Transverse colon (tissue), 4 donors: Measurements from ENCODE around the gene HDAC4. TPM values are rescaled to one million over a fixed set of nuclear protein-coding genes. Genes with fewer than 3 reads are reported as not detected.
A peak's percentile ranks its signal among the peaks of the same experiment; 100 is the strongest.

Experiments
- DNase-seq: peaks from one replicate; pipeline ENCODE4 v3.0.0-alpha.2; 2019
- H3K27ac ChIP-seq, 4 donors: fragments of 200-600 bp; sonication (generic); 2 replicates each; pipeline ENCODE4 v1.5.1; 2016 to 2018; ENCODE audit warnings: inconsistent platforms in 4 of 4
- H3K27me3 ChIP-seq: fragments of 200-600 bp; sonication (generic); 2 replicates; pipeline ENCODE4 v1.5.1; 2017; ENCODE audit warnings: inconsistent platforms
- H3K36me3 ChIP-seq, 4 donors: fragments of 200-600 bp; sonication (generic); 2 replicates each; pipeline ENCODE4 v1.5.1; 2017 to 2019; ENCODE audit warnings: inconsistent platforms in 4 of 4
- H3K4me1 ChIP-seq, 4 donors: fragments of 200-600 bp; sonication (generic); 2 replicates each; pipeline ENCODE4 v1.5.1; 2017 to 2020; ENCODE audit warnings: inconsistent platforms in 4 of 4
- H3K4me3 ChIP-seq, 4 donors: fragments of 200-600 bp; sonication (generic); 1 replicate in 1 of 4; 2 replicates in 3 of 4; pipeline versions ENCODE4 v1.5.1 to v1.6.1; 2017 to 2019; ENCODE audit warnings: inconsistent platforms in 4 of 4
- H3K9me3 ChIP-seq, 2 donors: fragments of 200-600 bp; sonication (generic); 2 replicates each; pipeline ENCODE4 v1.5.1; 2017 to 2019; ENCODE audit warnings: inconsistent platforms in 2 of 2
- CTCF ChIP-seq, 5 experiments: fragments of 200-600 bp in 3 of 5; fragments of 450-650 bp in 2 of 5; sonication (generic) in 3 of 5; IDR thresholded peaks; 1 replicate in 2 of 5; 2 replicates in 3 of 5; pipeline ENCODE4 v1.5.1; 2016 to 2017; ENCODE audit warnings: antibody characterized with exemption in 5 of 5, inconsistent platforms in 3 of 5, mild to moderate bottlenecking in 2 of 5, moderate library complexity in 1 of 5
- EP300 ChIP-seq: sonication (generic); formaldehyde crosslinking; IDR thresholded peaks from one replicate; pipeline ENCODE4 v1.6.1; 2017; ENCODE audit warnings: antibody characterized with exemption, low read depth
- POLR2A ChIP-seq: fragments of 450-650 bp; IDR thresholded peaks from one replicate; pipeline ENCODE4 v1.6.1; 2016; ENCODE audit warnings: antibody characterized with exemption, mild to moderate bottlenecking, moderate library complexity
- POLR2AphosphoS5 ChIP-seq, 3 donors: sonication (generic); formaldehyde crosslinking; IDR thresholded peaks; one replicate each; pipeline ENCODE4 v1.6.1; 2016; ENCODE audit warnings: antibody characterized with exemption in 3 of 3
- WGBS, 2 donors: methylation state at CpG; one replicate each; pipeline ENCODE4 v1.1.5; 2018; ENCODE audit warnings: low coverage in 1 of 2; 5-methylcytosine and 5-hydroxymethylcytosine counted together
- in situ Hi-C, 4 donors: fragments of 200-750 bp; cut with MboI; loops; one replicate each; pipeline versions ENCODE4 v1.15.0 to v1.15.1; 2017; ENCODE audit warnings: low sequenced_read_pairs in 3 of 4, low pct_ligation_motif_present in 1 of 4, low pct_unique_long_range_greater_than_20kb in 1 of 4
- intact Hi-C: fragments of 100-400 bp; cut with DNase I; formaldehyde crosslinking; loops from one replicate; pipeline ENCODE4 v1.15.1; 2023; ENCODE audit warnings: low total_unique reads
- total RNA-seq, 4 donors: library from RNA; depleted of rRNA; stranded (reverse); fragments of >200 nt; gene quantifications; one replicate each; pipeline ENCODE4 v1.1.0, GENCODE V29; 2016

HDAC4 gene
- total RNA-seq, 4 donors from 2014 or later: 33.9 to 192 (median 112) TPM

DNA sequence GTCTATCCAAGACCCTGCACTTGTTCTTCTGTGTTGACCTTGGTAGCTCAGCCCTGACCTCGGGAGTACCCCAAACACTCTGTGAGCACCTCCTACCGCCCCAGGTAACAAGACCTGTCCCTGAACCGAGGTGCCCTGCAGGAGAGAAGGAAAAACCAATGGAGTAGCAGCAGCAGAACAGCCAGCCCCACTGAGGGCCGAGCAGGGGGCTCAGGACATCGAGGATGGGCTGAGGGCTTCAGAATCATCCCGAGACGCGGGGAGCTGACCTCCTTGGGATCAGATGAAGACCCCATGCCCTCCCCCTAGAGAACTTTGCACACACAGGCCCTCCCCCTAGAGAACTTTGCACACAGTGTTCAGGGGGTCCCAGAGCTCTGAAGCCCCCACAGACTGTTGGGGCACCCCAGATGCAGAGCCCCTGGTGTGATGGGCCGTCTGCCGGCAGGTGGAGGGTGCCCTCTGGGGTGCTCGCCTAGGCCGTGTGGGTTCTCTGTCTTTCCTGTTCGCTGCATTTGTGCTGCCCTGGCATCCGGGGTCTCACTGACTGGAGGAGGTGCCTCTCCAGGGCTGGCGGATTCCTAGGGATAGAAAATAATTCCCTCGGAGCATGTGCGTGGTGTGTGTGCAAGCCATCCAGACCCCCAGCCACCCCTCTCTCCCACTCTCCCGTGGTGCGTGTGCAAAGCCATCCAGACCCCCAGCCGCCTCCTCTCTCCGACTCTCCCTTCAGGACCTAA lies 363.8 kb downstream of the HDAC4 start:
- Histone ChIP-seq H3K4me1 (peaks cover 0 to 4% (median 0%) of the 10 kb centered on the region in 4 donors), H3K4me3 (no peak overlapping the region), H3K9me3 (no peaks in the 10 kb centered on the region), H3K27me3 (peaks cover 22% of the 10 kb centered on the region), H3K27ac (no peak overlapping the region), H3K36me3 (no peaks in the 10 kb centered on the region)
- TF ChIP-seq EP300 (no peak), POLR2A (no peak), POLR2AphosphoS5 (IDR thresholded peaks at IDR 0.05) (no peak), CTCF (IDR thresholded peaks at IDR 0.05) (no peak)
- WGBS, 2 donors: 89 to 100% methylated on average over 1 to 21 of the region's 21 CpGs
- DNase-seq: no peak
- in situ Hi-C loops: loop anchor here in 2 of 4 donors (10.0 to 25.0 kb wide), 2 partner anchors 848 to 950 kb away; no protein-coding TSS in a partner anchor
- intact Hi-C loops: loop anchor here (10.0 kb wide), 1 partner anchor 1108 kb away; the partner anchor contains the start of gene OTOS

- Histone ChIP-seq H3K4me1 (peaks cover 0 to 4% (median 0%) of the 10 kb centered on the region in 4 donors), H3K9me3 (no peaks in the 10 kb centered on the region), H3K4me3 (no peak overlapping the region), H3K27me3 (peaks cover 26% of the 10 kb centered on the region), H3K36me3 (no peaks in the 10 kb centered on the region), H3K27ac (no peak overlapping the region)
- no peak for DNase-seq
- intact Hi-C loops: loop anchor here (1.0 to 10.0 kb wide), 2 partner anchors 959 to 1109 kb away; partner anchors contain the start of gene OTOS
- in situ Hi-C loops: loop anchor here in 2 of 4 donors (10.0 to 25.0 kb wide), 2 partner anchors 849 to 951 kb away; no protein-coding TSS in a partner anchor
- no peak for TF ChIP-seq CTCF (IDR thresholded peaks at IDR 0.05)
- TF ChIP-seq POLR2AphosphoS5 (IDR thresholded peaks at IDR 0.05): no peak
- TF ChIP-seq EP300: no peak
- no peak for TF ChIP-seq POLR2A
- 68 to 92% methylated on average over 2 to 11 of the region's 15 CpGs for WGBS, 2 donors
These were observed 364.7 kb downstream of the HDAC4 start for GRCh38 chr2:239035997-239036731.

- DNase-seq: peak; percentile 53
- no peaks in the 10 kb centered on the region for H3K36me3 ChIP-seq
- in situ Hi-C loops (loop anchor here in 2 of 4 donors (10.0 to 25.0 kb wide), 2 partner anchors 849 to 952 kb away; no protein-coding TSS in a partner anchor), intact Hi-C loops (loop anchor here (1.0 to 10.0 kb wide), 2 partner anchors 960 to 1109 kb away; partner anchors contain the start of gene OTOS)
- H3K27ac ChIP-seq: no peak overlapping the region
- no peak overlapping the region for H3K4me3 ChIP-seq
- H3K4me1 ChIP-seq: peaks cover 0 to 4% (median 0%) of the 10 kb centered on the region in 4 donors
- peaks cover 26% of the 10 kb centered on the region for H3K27me3 ChIP-seq
- no peaks in the 10 kb centered on the region for H3K9me3 ChIP-seq
- 35% methylated on average over 26 of the region's 29 CpGs; no CpG with 5 or more reads in 1 of the 2 donors for WGBS, 2 donors
- no peak for TF ChIP-seq EP300
- no peak for TF ChIP-seq POLR2A
- TF ChIP-seq POLR2AphosphoS5 (IDR thresholded peaks at IDR 0.05): no peak
- TF ChIP-seq CTCF (IDR thresholded peaks at IDR 0.05): peak; percentile 59 to 98 (median 96)
These were observed 365.4 kb downstream of the HDAC4 start for GRCh38 chr2:239035361-239035814.
